Measurements from ENCODE around the gene PPIL6.

The PPIL6 gene

DNA sequence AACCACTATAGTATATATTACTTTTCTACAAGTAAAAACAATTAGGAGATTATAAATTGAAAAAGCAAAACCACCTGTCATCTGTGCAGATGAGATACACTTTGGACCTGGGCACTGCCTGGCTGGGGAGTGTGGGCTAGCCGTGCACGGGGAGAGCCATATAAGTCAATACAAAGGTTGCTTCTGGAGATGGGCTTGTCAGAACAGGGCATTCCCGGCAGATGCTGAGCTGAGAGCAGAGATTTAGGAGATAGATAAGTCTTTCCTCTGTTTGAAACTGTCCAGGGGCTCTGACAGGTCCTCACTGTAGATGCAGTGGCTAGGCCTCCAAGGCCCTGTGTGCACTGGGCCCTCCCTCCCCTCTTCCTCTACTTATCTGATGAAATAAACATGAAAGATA lies 92.6 kb downstream of the PPIL6 start:
- TF ChIP-seq REST (IDR thresholded peaks at IDR 0.05; ENCODE audit: insufficient read depth in 1 of 2, low read depth in 2 of 2, low read length in 2 of 2): no peak
- TF ChIP-seq POLR2AphosphoS5 (IDR thresholded peaks at IDR 0.05; ENCODE audit: low read depth, low read length): no peak
- TF ChIP-seq TAF1 (IDR thresholded peaks at IDR 0.05; ENCODE audit: borderline replicate concordance, insufficient read depth, low read length): no peak
- TF ChIP-seq FOXP2 (optimal IDR thresholded peaks at IDR 0.05; ENCODE audit: borderline replicate concordance, extremely low read depth, extremely low read length, insufficient read depth): no peak
- TF ChIP-seq SIN3A (IDR thresholded peaks at IDR 0.05; ENCODE audit: borderline replicate concordance, insufficient read depth, low read length): no peak

- TF ChIP-seq REST (IDR thresholded peaks at IDR 0.05; ENCODE audit: insufficient read depth in 1 of 2, low read depth in 2 of 2, low read length in 2 of 2): no peak
- no peak for TF ChIP-seq SIN3A (IDR thresholded peaks at IDR 0.05; ENCODE audit: borderline replicate concordance, insufficient read depth, low read length)
- no peak for TF ChIP-seq FOXP2 (optimal IDR thresholded peaks at IDR 0.05; ENCODE audit: borderline replicate concordance, extremely low read depth, extremely low read length, insufficient read depth)
- TF ChIP-seq POLR2AphosphoS5 (IDR thresholded peaks at IDR 0.05; ENCODE audit: low read depth, low read length): no peak
- TF ChIP-seq TAF1 (IDR thresholded peaks at IDR 0.05; ENCODE audit: borderline replicate concordance, insufficient read depth, low read length): no peak
Measured at GRCh38 chr6:109345986-109346385, 94.4 kb downstream of the PPIL6 start.

- TF ChIP-seq TAF1 (IDR thresholded peaks at IDR 0.05; ENCODE audit: borderline replicate concordance, insufficient read depth, low read length): no peak
- no peak for TF ChIP-seq FOXP2 (optimal IDR thresholded peaks at IDR 0.05; ENCODE audit: borderline replicate concordance, extremely low read depth, extremely low read length, insufficient read depth)
- no peak for TF ChIP-seq POLR2AphosphoS5 (IDR thresholded peaks at IDR 0.05; ENCODE audit: low read depth, low read length)
- TF ChIP-seq REST (IDR thresholded peaks at IDR 0.05; ENCODE audit: insufficient read depth in 1 of 2, low read depth in 2 of 2, low read length in 2 of 2): no peak
- no peak for TF ChIP-seq SIN3A (IDR thresholded peaks at IDR 0.05; ENCODE audit: borderline replicate concordance, insufficient read depth, low read length)
Measured at GRCh38 chr6:109344226-109344625, 96.2 kb downstream of the PPIL6 start.

DNA sequence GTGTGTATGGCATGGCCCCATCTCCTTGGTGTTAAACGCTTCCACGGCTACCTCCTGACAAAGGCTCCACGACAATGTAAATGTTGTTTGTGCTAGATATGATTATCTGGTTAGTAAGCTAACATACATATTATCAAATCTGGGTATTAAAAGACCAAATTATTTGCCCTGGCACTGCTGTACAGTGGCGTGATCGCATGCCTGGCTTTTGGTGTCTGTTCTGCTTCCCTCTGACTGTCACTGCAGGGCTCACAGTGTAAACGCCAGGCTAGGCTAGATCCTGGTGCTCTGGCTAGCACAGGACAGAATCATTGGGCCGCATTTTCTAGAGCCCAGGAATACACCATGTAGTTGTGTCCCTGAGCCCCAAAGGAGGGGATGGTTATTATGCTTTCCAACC lies 96.9 kb downstream of the PPIL6 start:
- TF ChIP-seq POLR2AphosphoS5 (IDR thresholded peaks at IDR 0.05; ENCODE audit: low read depth, low read length): no peak
- TF ChIP-seq SIN3A (IDR thresholded peaks at IDR 0.05; ENCODE audit: borderline replicate concordance, insufficient read depth, low read length): no peak
- TF ChIP-seq FOXP2 (optimal IDR thresholded peaks at IDR 0.05; ENCODE audit: borderline replicate concordance, extremely low read depth, extremely low read length, insufficient read depth): no peak
- no peak for TF ChIP-seq TAF1 (IDR thresholded peaks at IDR 0.05; ENCODE audit: borderline replicate concordance, insufficient read depth, low read length)
- no peak for TF ChIP-seq REST (IDR thresholded peaks at IDR 0.05; ENCODE audit: insufficient read depth in 1 of 2, low read depth in 2 of 2, low read length in 2 of 2)

DNA sequence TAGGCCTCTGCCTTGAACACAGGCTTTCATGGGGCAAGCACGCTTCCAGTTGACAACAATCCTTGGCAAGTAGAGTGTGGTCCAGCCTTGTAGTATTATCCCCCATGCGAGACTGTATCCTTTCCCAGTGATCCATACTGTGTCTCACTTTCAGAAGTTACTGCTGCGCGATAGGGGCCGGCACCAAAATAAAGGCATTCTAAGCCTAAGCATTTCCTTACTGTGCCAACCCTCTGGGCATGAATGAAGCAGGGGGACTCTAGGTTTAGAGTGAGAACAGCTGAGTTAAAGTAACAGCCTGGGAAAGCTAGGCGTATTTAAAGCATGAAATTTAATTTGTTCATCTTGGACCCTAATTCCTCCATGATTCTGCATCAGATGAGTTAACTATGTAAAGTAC lies 97.5 kb downstream of the PPIL6 start:
- TF ChIP-seq SIN3A (IDR thresholded peaks at IDR 0.05; ENCODE audit: borderline replicate concordance, insufficient read depth, low read length) (no peak), POLR2AphosphoS5 (IDR thresholded peaks at IDR 0.05; ENCODE audit: low read depth, low read length) (no peak), FOXP2 (optimal IDR thresholded peaks at IDR 0.05; ENCODE audit: borderline replicate concordance, extremely low read depth, extremely low read length, insufficient read depth) (no peak), TAF1 (IDR thresholded peaks at IDR 0.05; ENCODE audit: borderline replicate concordance, insufficient read depth, low read length) (no peak), REST (IDR thresholded peaks at IDR 0.05; ENCODE audit: insufficient read depth in 1 of 2, low read depth in 2 of 2, low read length in 2 of 2) (no peak)
